Mesodermal cell (in vitro differentiated cells): ENCODE measurements around the gene ARMC7.
"Not testable (repeated sequence)": the region's sequence is repeated elsewhere in the genome, so short reads cannot be mapped to it uniquely, and the experiment has no call there.

ENCODE experiments used
- H3K27ac ChIP-seq: 2 replicates; pipeline ENCODE4 v1.7.0; 2013; ENCODE audit warnings: mild to moderate bottlenecking, low read depth, low read length, moderate library complexity; ENCODE audit not compliant: severe bottlenecking
- H3K36me3 ChIP-seq: 2 replicates; pipeline ENCODE4 v1.7.1; 2013; ENCODE audit warnings: mild to moderate bottlenecking, low read length, moderate library complexity; ENCODE audit not compliant: control insufficient read depth, insufficient read depth
- H3K4me1 ChIP-seq: one replicate; pipeline ENCODE4 v1.7.1; 2013; ENCODE audit warnings: mild to moderate bottlenecking, low read length; ENCODE audit not compliant: insufficient read depth, control insufficient read depth, poor library complexity, severe bottlenecking
- H3K4me3 ChIP-seq: 2 replicates; pipeline ENCODE4 v1.7.0; 2013; ENCODE audit warnings: low read length, control low read depth, mild to moderate bottlenecking; ENCODE audit not compliant: insufficient read depth, poor library complexity, severe bottlenecking; ENCODE audit errors: extremely low read depth
- H3K9me3 ChIP-seq: 2 replicates; pipeline ENCODE4 v1.7.1; 2013; ENCODE audit warnings: mild to moderate bottlenecking, low read length, moderate library complexity; ENCODE audit not compliant: control insufficient read depth
- WGBS, 2 experiments: methylation state at CpG; one replicate each; pipeline ENCODE4 v1.1.5; 2013; ENCODE audit warnings: missing lambda C conversion rate in 2 of 2; ENCODE audit not compliant: insufficient coverage in 2 of 2; 5-methylcytosine and 5-hydroxymethylcytosine counted together

Gene ARMC7

GRCh38 chr17:75130632-75131277 is 21.0 kb downstream of the ARMC7 start:
- Histone ChIP-seq H3K36me3 (peaks cover 32% of the 10 kb centered on the region), H3K4me3 (peak overlapping the region; percentile 86), H3K27ac (peak overlapping the region; percentile 89), H3K9me3 (no peaks in the 10 kb centered on the region), H3K4me1 (peaks cover 14% of the 10 kb centered on the region)
- WGBS, 2 experiments, result 12 to 25% methylated on average over 11 to 23 of the region's 29 CpGs

DNA sequence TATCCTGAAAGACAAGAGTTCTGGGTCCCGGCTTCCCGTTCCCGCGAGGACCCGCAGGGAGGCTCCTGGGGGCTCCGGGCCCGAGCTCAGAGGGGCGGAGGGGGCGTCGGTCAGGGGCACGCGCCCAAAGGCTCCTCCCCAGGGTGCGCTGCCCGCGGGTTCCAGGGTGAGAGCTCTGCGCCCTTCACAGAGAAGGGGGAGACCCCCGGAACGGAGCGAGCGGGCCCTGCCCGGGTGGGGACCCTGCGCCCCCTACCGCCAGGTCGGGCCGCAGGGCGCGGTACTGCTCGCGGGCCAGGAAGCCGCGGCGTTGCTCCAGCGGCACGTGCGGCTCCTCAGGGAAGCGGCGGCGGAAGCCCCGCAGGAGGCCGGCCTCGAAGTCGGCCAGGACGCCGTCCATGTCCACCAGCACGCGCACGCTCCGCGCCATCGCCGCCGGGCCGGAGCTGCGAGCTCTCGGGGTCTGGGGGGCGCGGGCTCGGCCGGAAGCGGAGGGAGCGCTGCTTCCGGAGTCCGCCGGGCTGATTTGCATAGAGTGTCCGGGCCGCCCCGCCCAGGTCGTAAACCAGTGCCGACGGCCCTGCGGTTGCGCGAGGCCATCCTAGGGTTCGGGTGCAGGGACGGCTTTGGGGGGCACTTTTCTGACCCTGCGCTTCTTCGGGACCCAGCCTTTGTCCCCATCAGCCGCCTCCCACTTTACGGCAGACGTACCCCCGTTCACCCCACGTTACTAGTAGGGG is 21.7 kb downstream of the ARMC7 start, which contains the start of gene NT5C:
Gene NT5C (minus strand): TSS at position 465 of the 740 bp plus-strand sequence. CDS start 35 bp downstream, at position 430.
- peak within 1 kb of the TSS; percentile 89 for H3K27ac ChIP-seq
- H3K4me1 ChIP-seq, result peaks cover 14% of the 10 kb centered on the region
- peaks cover 39% of the 10 kb centered on the region for H3K36me3 ChIP-seq
- no peaks in the 10 kb centered on the region for H3K9me3 ChIP-seq
- peak within 1 kb of the TSS; percentile 86 for H3K4me3 ChIP-seq
- 1 to 3% methylated on average over 61 to 82 of the region's 82 CpGs for WGBS, 2 experiments

DNA sequence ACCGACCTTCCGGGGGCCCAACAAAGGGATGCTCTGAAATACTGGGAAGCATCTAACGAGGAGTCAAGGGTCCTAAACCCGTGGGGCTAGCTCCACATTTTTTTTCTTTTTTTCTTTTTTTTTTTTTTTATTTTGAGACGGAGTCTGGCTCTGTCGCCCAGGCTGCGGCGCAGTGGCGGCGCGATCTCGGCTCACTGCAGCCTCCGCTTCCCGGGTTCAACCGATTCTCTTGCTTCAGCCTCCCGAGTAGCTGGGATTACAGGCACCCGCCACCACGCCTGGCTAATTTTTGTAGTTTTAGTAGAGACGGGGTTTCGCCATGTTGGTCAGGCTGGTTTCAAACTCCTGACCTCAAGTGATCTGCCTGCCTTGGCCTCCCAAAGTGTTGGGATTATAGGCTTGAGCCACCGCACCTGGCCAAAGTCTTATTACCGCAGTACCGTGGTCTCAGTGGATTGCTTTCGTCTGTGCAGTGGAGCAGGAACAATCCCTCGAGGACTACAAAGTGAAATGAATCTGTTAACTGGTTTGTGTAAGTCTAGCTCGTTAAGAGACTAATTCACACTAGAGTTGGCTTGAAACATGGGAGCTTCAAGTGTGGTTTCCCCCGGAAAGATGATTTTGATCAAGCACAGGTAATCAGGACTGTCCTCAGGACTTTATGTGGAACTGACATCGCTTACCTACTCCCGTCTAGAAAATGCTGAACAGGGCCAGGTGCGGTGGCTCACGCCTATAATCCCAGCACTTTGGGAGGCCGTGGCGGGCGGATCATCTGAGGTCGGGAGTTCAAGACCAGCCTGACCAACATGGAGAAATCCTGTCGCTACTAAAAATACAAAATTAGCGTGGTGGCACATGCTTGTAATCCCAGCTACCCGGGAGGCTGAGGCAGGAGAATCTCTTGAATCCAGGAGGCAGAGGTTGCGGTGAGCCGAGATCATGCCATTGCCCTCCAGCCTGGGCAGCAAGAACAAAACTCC is 22.5 kb downstream of the ARMC7 start:
- peaks cover 44% of the 10 kb centered on the region for H3K36me3 ChIP-seq
- peak overlapping the region; percentile 89 for H3K27ac ChIP-seq
- H3K4me3 ChIP-seq, result peak overlapping the region; percentile 86
- H3K9me3 ChIP-seq, result not testable (repeated sequence)
- peaks cover 14% of the 10 kb centered on the region for H3K4me1 ChIP-seq
- 94 to 95% methylated on average over 35 to 36 of the region's 40 CpGs for WGBS, 2 experiments

GRCh38 chr17:75133001-75133400 is 23.2 kb downstream of the ARMC7 start:
- no peak overlapping the region for H3K4me3 ChIP-seq
- no peak overlapping the region for H3K27ac ChIP-seq
- peaks cover 14% of the 10 kb centered on the region for H3K4me1 ChIP-seq
- 72% methylated on average over 2 of the region's 3 CpGs; no CpG with 5 or more reads in 1 of the 2 experiments for WGBS, 2 experiments
- H3K9me3 ChIP-seq, result no peaks in the 10 kb centered on the region
- peaks cover 49% of the 10 kb centered on the region for H3K36me3 ChIP-seq

- H3K27ac ChIP-seq, H3K9me3 ChIP-seq, H3K4me3 ChIP-seq: not testable (repeated sequence)
- Histone ChIP-seq H3K4me1 (peaks cover 14% of the 10 kb centered on the region), H3K36me3 (peaks cover 56% of the 10 kb centered on the region)
- WGBS, 2 experiments, result 87 to 93% methylated on average over 6 to 10 of the region's 14 CpGs
Observed at GRCh38 chr17:75133607-75134347, 24.0 kb downstream of the ARMC7 start.

- Histone ChIP-seq H3K4me3 (no peak overlapping the region), H3K4me1 (peaks cover 7% of the 10 kb centered on the region), H3K9me3 (no peaks in the 10 kb centered on the region), H3K36me3 (peaks cover 56% of the 10 kb centered on the region), H3K27ac (peak overlapping the region; percentile 36)
- 97% methylated on average over 3 to 4 of the region's 5 CpGs for WGBS, 2 experiments
Observed at GRCh38 chr17:75135452-75135851, 25.7 kb downstream of the ARMC7 start.

DNA sequence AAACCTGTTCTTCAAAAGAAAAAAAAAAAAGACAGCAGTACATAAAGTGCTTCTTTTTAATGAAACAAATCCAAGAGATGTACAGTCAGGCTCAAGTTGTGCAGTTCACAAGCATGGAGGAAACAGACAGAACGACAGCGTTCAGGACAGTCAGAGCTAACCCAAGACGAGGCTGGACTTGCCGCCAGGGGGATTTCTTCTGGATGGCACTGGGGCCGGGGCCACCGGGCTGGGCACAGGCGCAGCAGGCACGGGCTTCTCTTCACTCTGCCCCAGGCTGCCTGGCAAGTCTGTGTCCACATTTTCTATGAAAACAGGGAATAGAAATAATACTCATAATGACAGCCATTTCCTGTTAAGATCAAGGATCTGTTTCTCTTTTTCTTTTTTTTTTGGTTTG is 26.2 kb downstream of the ARMC7 start:
- Histone ChIP-seq H3K27ac (peak overlapping the region; percentile 29), H3K4me3 (no peak overlapping the region), H3K9me3 (no peaks in the 10 kb centered on the region), H3K36me3 (peaks cover 59% of the 10 kb centered on the region), H3K4me1 (peaks cover 6% of the 10 kb centered on the region)
- 94 to 97% methylated on average over 4 to 8 of the region's 8 CpGs for WGBS, 2 experiments

DNA sequence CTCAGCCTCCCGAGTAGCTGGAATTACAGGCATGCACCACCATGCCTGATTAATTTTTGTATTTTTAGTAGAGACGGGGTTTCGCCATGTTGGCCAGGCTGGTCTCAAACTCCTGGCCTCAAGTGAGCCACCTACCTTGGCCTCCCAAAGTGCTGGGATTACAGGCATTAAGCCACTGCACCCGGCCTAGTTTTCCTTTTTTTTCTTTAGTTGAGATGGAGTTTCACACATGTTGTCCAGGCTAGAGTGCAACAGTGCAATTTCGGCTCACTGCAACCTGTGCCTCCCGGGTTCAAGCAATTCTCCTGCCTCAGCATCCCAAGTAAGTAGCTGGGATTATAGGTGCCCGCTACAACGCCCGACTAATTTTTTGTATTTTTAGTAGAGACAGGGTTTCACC is 28.0 kb downstream of the ARMC7 start:
- H3K9me3 ChIP-seq, H3K27ac ChIP-seq, H3K4me3 ChIP-seq, H3K4me1 ChIP-seq: not testable (repeated sequence)
- 94 to 98% methylated on average over 5 to 8 of the region's 9 CpGs for WGBS, 2 experiments
- H3K36me3 ChIP-seq, result peaks cover 75% of the 10 kb centered on the region

DNA sequence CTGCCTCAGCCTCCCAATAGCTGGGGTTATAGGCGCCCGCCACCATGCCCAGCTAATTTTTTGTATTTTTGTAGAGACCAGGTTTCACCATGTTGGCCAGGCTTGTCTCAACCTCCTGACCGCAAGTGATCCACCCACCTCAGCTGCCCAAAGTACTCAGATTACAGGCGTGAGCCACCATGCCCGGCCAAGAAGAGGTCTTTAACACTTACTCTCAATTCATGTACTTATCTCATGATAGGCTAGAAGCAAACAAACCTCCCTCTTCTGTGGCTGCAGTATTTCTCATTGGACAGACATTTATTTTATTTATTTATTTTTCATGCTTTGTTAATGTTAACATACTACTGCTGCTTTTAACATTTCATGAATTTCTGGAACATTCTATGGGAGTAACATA is 28.8 kb downstream of the ARMC7 start:
- Histone ChIP-seq H3K27ac (no peak overlapping the region), H3K4me1 (peaks cover 6% of the 10 kb centered on the region), H3K9me3 (no peaks in the 10 kb centered on the region), H3K36me3 (peaks cover 82% of the 10 kb centered on the region), H3K4me3 (no peak overlapping the region)
- whole genome bisulfite sequencing, 2 experiments, result 95 to 100% methylated on average over 4 to 5 of the region's 5 CpGs
